Inflammatory macrophage (primary cell): ENCODE data around the gene KRTAP10-7.
"Not testable (repeated sequence)": the region's sequence is repeated elsewhere in the genome, so short reads cannot be mapped to it uniquely, and the experiment has no call there.

Experiments
- DNase-seq, 2 donors: peaks; one replicate each; pipeline ENCODE4 v3.0.0-alpha.2; 2020 to 2022

Gene KRTAP10-7

GRCh38 chr21:44571844-44572782 lies 28.3 kb upstream of the KRTAP10-7 start:
- DNase-seq = no peak

- DNase-seq = no peak
Observed at GRCh38 chr21:44572959-44573583, 27.3 kb upstream of the KRTAP10-7 start.

GRCh38 chr21:44573630-44574456 lies 26.6 kb upstream of the KRTAP10-7 start, which contains the start of gene KRTAP10-4:
KRTAP10-4 (plus strand) TSS chr21:44573729; CDS start chr21:44573759, 30 bp downstream.
- not testable (repeated sequence) for DNase-seq

- no peak for DNase-seq
Observed at GRCh38 chr21:44574457-44575306, 25.7 kb upstream of the KRTAP10-7 start.

GRCh38 chr21:44575307-44576024 lies 24.9 kb upstream of the KRTAP10-7 start:
- no peak for DNase-seq

GRCh38 chr21:44576025-44576420 lies 24.4 kb upstream of the KRTAP10-7 start:
- DNase-seq = no peak

- no peak for DNase-seq
Observed at GRCh38 chr21:44578371-44579055, 21.9 kb upstream of the KRTAP10-7 start.

- no peak for DNase-seq
Observed at GRCh38 chr21:44579056-44579832, 21.2 kb upstream of the KRTAP10-7 start.

- no peak for DNase-seq
Observed at GRCh38 chr21:44579833-44580144, 20.6 kb upstream of the KRTAP10-7 start.

GRCh38 chr21:44580231-44580821 lies 20.1 kb upstream of the KRTAP10-7 start, which contains the start of gene KRTAP10-5:
KRTAP10-5 (minus strand) TSS chr21:44580604; CDS start chr21:44580578, 26 bp downstream.
- DNase-seq = not testable (repeated sequence)

GRCh38 chr21:44581158-44581557 lies 19.2 kb upstream of the KRTAP10-7 start:
- DNase-seq = no peak

- DNase-seq = no peak
Observed at GRCh38 chr21:44582055-44582454, 18.3 kb upstream of the KRTAP10-7 start.

GRCh38 chr21:44583089-44583799 lies 17.2 kb upstream of the KRTAP10-7 start:
- DNase-seq = no peak

GRCh38 chr21:44583800-44584147 lies 16.6 kb upstream of the KRTAP10-7 start:
- no peak for DNase-seq

GRCh38 chr21:44585892-44586291 lies 14.5 kb upstream of the KRTAP10-7 start:
- no peak for DNase-seq

- no peak for DNase-seq
Observed at GRCh38 chr21:44589094-44589493, 11.3 kb upstream of the KRTAP10-7 start.

GRCh38 chr21:44589586-44590305 lies 10.7 kb upstream of the KRTAP10-7 start:
- DNase-seq = no peak

- DNase-seq = no peak
Observed at GRCh38 chr21:44590311-44590721, 10.1 kb upstream of the KRTAP10-7 start.
